Ovary (tissue), 9 donors: ENCODE measurements around the gene MEGF6. TPM values are rescaled to one million over a fixed set of nuclear protein-coding genes. Genes with fewer than 3 reads are reported as not detected.

Experiments
- DNase-seq, 5 donors: peaks; one replicate each; pipeline ENCODE4 v3.0.0-alpha.2; 2019 to 2020
- H3K27ac ChIP-seq, 2 donors: fragments of 200-600 bp; one replicate each; pipeline versions ENCODE4 v1.5.1 to v1.8.0; 2019 to 2022
- H3K27me3 ChIP-seq: fragments of 200-600 bp; one replicate; pipeline ENCODE4 v1.8.0; 2022
- H3K36me3 ChIP-seq: fragments of 200-600 bp; sonication (generic); one replicate; pipeline ENCODE4 v1.5.1; 2019
- H3K4me1 ChIP-seq: one replicate; pipeline ENCODE4 v1.8.1; 2013; ENCODE audit warnings: mild to moderate bottlenecking, moderate library complexity; ENCODE audit not compliant: insufficient read depth
- H3K4me3 ChIP-seq: fragments of 200-600 bp; sonication (generic); one replicate; pipeline ENCODE4 v1.5.1; 2017
- H3K9me3 ChIP-seq, 2 donors: fragments of 200-600 bp in 1 of 2; sonication (generic) in 1 of 2; one replicate each; pipeline versions ENCODE4 v1.5.1 to v1.8.1; 2013 to 2019; ENCODE audit warnings: mild to moderate bottlenecking in 1 of 2, moderate library complexity in 1 of 2
- EP300 ChIP-seq: sonication (generic); formaldehyde crosslinking; IDR thresholded peaks from one replicate; pipeline ENCODE4 v1.6.1; 2017; ENCODE audit warnings: antibody characterized with exemption
- POLR2A ChIP-seq: fragments of 450-650 bp; IDR thresholded peaks from one replicate; pipeline ENCODE4 v1.6.1; 2017; ENCODE audit warnings: antibody characterized with exemption, mild to moderate bottlenecking, moderate library complexity
- WGBS, 3 donors: extraction: QIAGEN DNeasy Blood & Tissue Kit in 1 of 3; methylation state at CpG; one replicate each; pipeline versions ENCODE4 v1.1.5 to v1.1.7; 2013 to 2017; 5-methylcytosine and 5-hydroxymethylcytosine counted together
- intact Hi-C, 4 donors: fragments of 100-400 bp; cut with DNase I; formaldehyde crosslinking; loops; one replicate each; pipeline versions ENCODE4 v1.11.0 to v1.15.1; 2022 to 2023
- polyA plus RNA-seq, 2 donors: library from polyadenylated mRNA; stranded (reverse); fragments of 200-250 nt in 1 of 2; fragments of 350-450 nt in 1 of 2; fragmentation: Illumina TruSeq in 1 of 2; extraction: RNeasy Lipid Tissue Mini Kit (QIAGEN cat#74804) in 1 of 2; gene quantifications; one replicate each; pipeline ENCODE4 v1.2.3, GENCODE V29; 2013 to 2014
- total RNA-seq, 7 donors: library from RNA; depleted of rRNA in 2 of 7; stranded (reverse); fragments of >200 nt in 2 of 7; fragmentation: NEBNext Ultra II Directional in 3 of 7; extraction: Animal tissue kit (Norgen Biotek cat#: 25700) in 3 of 7; gene quantifications; one replicate each; pipeline versions ENCODE4 v1.1.0 to v1.2.4, GENCODE V29; 2016 to 2023
- TF ChIP-seq, protein P1 (sequence below), 3 donors: fragments of 450-650 bp in 2 of 3; fragments of 200-600 bp in 1 of 3; IDR thresholded peaks; one replicate each; pipeline versions ENCODE4 v1.5.1 to v1.8.0; 2016 to 2022; ENCODE audit warnings: antibody characterized with exemption in 3 of 3, mild to moderate bottlenecking in 1 of 3
- donor health status: DM: no; HTN: no; CAD: no; lungs with moderate emphysema.
- donor health status: DM: no; HTN: no; CAD: no.
- donor health status: Bipolar disorder and iron deficiency.
- donor health status: DM: yes; HTN: yes; CAD: no.
- donor health status: DM: no; HTN: no; CAD: no.
- donor health status: DM: yes; HTN: yes; CAD: no.

Gene MEGF6
- total and polyA plus RNA-seq, 9 donors = 0.10 to 117 (median 12.5) TPM

DNA sequence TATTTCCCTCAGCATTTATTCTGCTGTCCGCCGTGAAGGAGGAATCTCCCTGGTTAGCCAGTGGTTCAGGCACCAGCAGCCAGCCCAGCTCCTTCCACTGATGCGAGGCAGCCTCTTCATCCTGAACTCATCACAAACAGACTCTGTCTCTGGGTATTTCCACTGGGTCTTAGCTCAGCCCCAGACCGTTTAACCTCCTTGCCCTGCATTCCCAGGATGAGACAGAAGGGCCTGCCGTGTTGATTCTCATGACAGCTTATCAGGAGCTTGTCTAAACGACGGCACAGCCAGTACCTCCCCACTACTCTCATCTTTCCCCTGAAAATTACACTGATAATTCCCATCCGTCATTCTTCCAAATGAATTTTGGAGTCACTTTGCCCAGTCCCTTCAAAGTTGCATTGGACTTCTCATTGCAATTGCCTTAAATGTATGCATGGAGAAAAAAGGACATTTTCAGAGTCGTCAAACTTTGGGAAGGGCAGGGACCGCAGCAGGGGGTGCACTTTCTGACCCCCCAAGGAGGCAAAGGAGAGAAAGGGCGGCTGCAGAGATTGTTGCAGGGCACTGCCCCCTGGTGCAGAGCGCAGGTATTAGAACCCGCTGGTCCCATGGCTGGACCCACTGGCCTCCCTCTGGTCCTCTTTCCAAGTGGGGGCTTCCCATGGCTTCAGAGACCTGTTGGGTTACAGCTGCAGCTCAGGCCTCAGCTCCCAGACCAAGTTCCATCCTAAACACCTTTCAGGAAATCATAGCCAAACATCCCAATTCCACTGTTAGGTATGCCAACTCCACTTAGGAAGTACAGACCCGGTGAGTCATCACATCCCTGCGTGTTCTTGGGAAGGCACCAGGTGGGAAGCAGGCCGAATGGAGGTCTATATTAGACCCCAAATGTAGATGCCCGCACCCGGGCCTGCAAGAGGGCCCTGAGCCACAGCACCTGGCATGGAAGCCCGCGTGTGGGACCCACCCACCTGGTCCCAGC lies 3.7 kb upstream of the MEGF6 start:
- 68 to 81% (median 78%) methylated on average over 20 of the region's 20 CpGs for WGBS, 3 donors
- Histone ChIP-seq H3K27ac (no peak overlapping the region), H3K4me1 (peaks cover 7% of the 10 kb centered on the region), H3K27me3 (no peaks in the 10 kb centered on the region), H3K9me3 (no peaks in the 10 kb centered on the region), H3K4me3 (no peak overlapping the region), H3K36me3 (no peaks in the 10 kb centered on the region)
- no peak for DNase-seq
- intact Hi-C loops = loop anchor here in 1 of 4 donors (5.0 kb wide), 1 partner anchor 48 kb away; no protein-coding TSS in a partner anchor
- no peak for TF ChIP-seq POLR2A
- TF ChIP-seq, protein P1, sequence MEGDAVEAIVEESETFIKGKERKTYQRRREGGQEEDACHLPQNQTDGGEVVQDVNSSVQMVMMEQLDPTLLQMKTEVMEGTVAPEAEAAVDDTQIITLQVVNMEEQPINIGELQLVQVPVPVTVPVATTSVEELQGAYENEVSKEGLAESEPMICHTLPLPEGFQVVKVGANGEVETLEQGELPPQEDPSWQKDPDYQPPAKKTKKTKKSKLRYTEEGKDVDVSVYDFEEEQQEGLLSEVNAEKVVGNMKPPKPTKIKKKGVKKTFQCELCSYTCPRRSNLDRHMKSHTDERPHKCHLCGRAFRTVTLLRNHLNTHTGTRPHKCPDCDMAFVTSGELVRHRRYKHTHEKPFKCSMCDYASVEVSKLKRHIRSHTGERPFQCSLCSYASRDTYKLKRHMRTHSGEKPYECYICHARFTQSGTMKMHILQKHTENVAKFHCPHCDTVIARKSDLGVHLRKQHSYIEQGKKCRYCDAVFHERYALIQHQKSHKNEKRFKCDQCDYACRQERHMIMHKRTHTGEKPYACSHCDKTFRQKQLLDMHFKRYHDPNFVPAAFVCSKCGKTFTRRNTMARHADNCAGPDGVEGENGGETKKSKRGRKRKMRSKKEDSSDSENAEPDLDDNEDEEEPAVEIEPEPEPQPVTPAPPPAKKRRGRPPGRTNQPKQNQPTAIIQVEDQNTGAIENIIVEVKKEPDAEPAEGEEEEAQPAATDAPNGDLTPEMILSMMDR (IDR thresholded peaks at IDR 0.05) = peak in 1 of 3 donors; percentile 17

GRCh38 chr1:3612123-3612522 lies 815 bp upstream of the MEGF6 start:
- TF ChIP-seq POLR2A = no peak
- TF ChIP-seq, protein P1 (IDR thresholded peaks at IDR 0.05) = no peak
- TF ChIP-seq EP300 = no peak
- no peak overlapping the region for H3K27ac ChIP-seq
- intact Hi-C loops = no loop called here
- no peaks in the 10 kb centered on the region for H3K9me3 ChIP-seq
- H3K4me3 ChIP-seq = peak overlapping the region; percentile 37
- peaks cover 6% of the 10 kb centered on the region for H3K4me1 ChIP-seq
- no peaks in the 10 kb centered on the region for H3K36me3 ChIP-seq
- 60 to 72% (median 69%) methylated on average over 7 of the region's 7 CpGs for WGBS, 3 donors
- no peak for DNase-seq
- H3K27me3 ChIP-seq = no peaks in the 10 kb centered on the region

GRCh38 chr1:3610527-3611169 lies 660 bp downstream of the MEGF6 start:
- Histone ChIP-seq H3K4me3 (peak overlapping the region; percentile 37), H3K9me3 (no peaks in the 10 kb centered on the region), H3K36me3 (no peaks in the 10 kb centered on the region), H3K27ac (no peak overlapping the region), H3K27me3 (no peaks in the 10 kb centered on the region), H3K4me1 (peaks cover 6% of the 10 kb centered on the region)
- WGBS, 3 donors = 3 to 4% (median 3%) methylated on average over 26 to 27 of the region's 27 CpGs
- intact Hi-C loops = no loop called here
- TF ChIP-seq POLR2A (no peak), EP300 (no peak)
- TF ChIP-seq, protein P1 (IDR thresholded peaks at IDR 0.05) = no peak
- DNase-seq = peak in 3 of 5 donors; percentile 41 to 44 (median 44)

GRCh38 chr1:3609769-3610526 lies 1.4 kb downstream of the MEGF6 start:
- TF ChIP-seq, protein P1 (IDR thresholded peaks at IDR 0.05) = no peak
- TF ChIP-seq EP300 = no peak
- TF ChIP-seq POLR2A = no peak
- H3K36me3 ChIP-seq = no peaks in the 10 kb centered on the region
- H3K27ac ChIP-seq = no peak overlapping the region
- DNase-seq = no peak
- intact Hi-C loops = no loop called here
- WGBS, 3 donors = 48 to 67% (median 60%) methylated on average over 14 to 24 of the region's 24 CpGs
- no peaks in the 10 kb centered on the region for H3K9me3 ChIP-seq
- peaks cover 6% of the 10 kb centered on the region for H3K4me1 ChIP-seq
- no peaks in the 10 kb centered on the region for H3K27me3 ChIP-seq
- no peak overlapping the region for H3K4me3 ChIP-seq
